A549 (cell line): ENCODE results near the gene ORC3. TPM values are rescaled to one million over a fixed set of nuclear protein-coding genes. Genes with fewer than 3 reads are reported as not detected.

Experiments used
- ATAC-seq, 2 experiments: fragments of 200-7000 bp in 1 of 2; fragments of >200 bp in 1 of 2; cut with Nextera tagmentation in 1 of 2; cut with Tn5 transposase in 1 of 2; 3 replicates each; pipeline versions ENCODE4 v1.8.0 to v1.9.1; 2018 to 2020; ENCODE audit warnings: mild to moderate bottlenecking in 1 of 2, moderate library complexity in 1 of 2
- CTCF ChIA-PET: fragments of 300-600 bp; sonication (Branson Sonifier 250); formaldehyde crosslinking; extraction: SDS; loops from one replicate; lab custom pipeline; 2021; ENCODE audit warnings: antibody characterized with exemption, inconsistent platforms; lab: Yijun Ruan, JAX
- POLR2A ChIA-PET: fragments of 350-600 bp; formaldehyde crosslinking; extraction: SDS; loops from one replicate; lab custom pipeline; 2021; ENCODE audit warnings: antibody characterized with exemption, inconsistent platforms; lab: Yijun Ruan, JAX
- DNase-seq, 2 experiments: peaks; one replicate each; pipeline versions ENCODE4 v3.0.0 to v3.0.0-alpha.2; 2011 to 2016; ENCODE audit warnings: low read depth in 1 of 2, low spot score in 1 of 2
- FAIRE-seq: peaks from 2 replicates; lab custom pipeline; 2011; peaks lifted over from hg19 to GRCh38; lab: Jason Lieb, UNC
- H3K27ac ChIP-seq, 2 experiments: fragments of >200 bp; sonication (Bioruptor Twin); formaldehyde crosslinking; 3 replicates each; pipeline ENCODE4 v1.5.1; 2016 to 2017
- H3K4me1 ChIP-seq: fragments of >200 bp; sonication (Bioruptor Twin); formaldehyde crosslinking; 3 replicates; pipeline ENCODE4 v1.6.1; 2016
- H3K4me2 ChIP-seq: fragments of >200 bp; sonication (Bioruptor Twin); formaldehyde crosslinking; 3 replicates; pipeline ENCODE4 v1.6.1; 2016
- H3K4me3 ChIP-seq: fragments of >200 bp; sonication (Bioruptor Twin); formaldehyde crosslinking; 3 replicates; pipeline ENCODE4 v1.5.1; 2016
- H3K9me3 ChIP-seq: fragments of >200 bp; sonication (Bioruptor Twin); formaldehyde crosslinking; 3 replicates; pipeline ENCODE4 v1.6.1; 2016
- BHLHE40 ChIP-seq: IDR thresholded peaks from 2 replicates; pipeline ENCODE4 v1.6.1; 2012; ENCODE audit warnings: low read depth, low read length, inconsistent platforms
- CBX2 ChIP-seq: fragments of 200-600 bp; sonication (generic); IDR thresholded peaks from 2 replicates; pipeline ENCODE4 v1.6.1; 2016; ENCODE audit warnings: low read depth, mild to moderate bottlenecking, borderline replicate concordance
- CEBPB ChIP-seq, 2 experiments: fragments of >200 bp in 1 of 2; sonication (Bioruptor Twin) in 1 of 2; formaldehyde crosslinking in 1 of 2; IDR thresholded peaks; 2 replicates each; pipeline ENCODE4 v1.6.1; 2012 to 2016
- CHD4 ChIP-seq: fragments of 200-600 bp; sonication (generic); IDR thresholded peaks from 2 replicates; pipeline ENCODE4 v1.6.1; 2016; ENCODE audit warnings: antibody characterized with exemption, mild to moderate bottlenecking, borderline replicate concordance
- ELK1 ChIP-seq: fragments of 150-350 bp; IDR thresholded peaks from 2 replicates; pipeline ENCODE4 v1.6.1; 2014; ENCODE audit warnings: low read depth, mild to moderate bottlenecking, low read length
- ESRRA ChIP-seq: fragments of 150-350 bp; IDR thresholded peaks from 2 replicates; pipeline ENCODE4 v1.6.1; 2014; ENCODE audit warnings: mild to moderate bottlenecking, low read length, borderline replicate concordance
- FOSB ChIP-seq: fragments of 250-450 bp; sonication (Bioruptor Pico); IDR thresholded peaks from 2 replicates; pipeline ENCODE4 v1.5.0; 2020; ENCODE audit warnings: mild to moderate bottlenecking, moderate library complexity
- FOSL2 ChIP-seq, 2 experiments: fragments of 450-650 bp in 1 of 2; fragments of >200 bp in 1 of 2; sonication (Bioruptor Twin) in 1 of 2; formaldehyde crosslinking; IDR thresholded peaks; 2 replicates each; pipeline versions ENCODE4 v1.5.0 to v1.6.1; 2016 to 2020; ENCODE audit warnings: mild to moderate bottlenecking in 1 of 2, moderate library complexity in 1 of 2
- GATA3 ChIP-seq: IDR thresholded peaks from 2 replicates; pipeline ENCODE4 v1.6.1; 2012; ENCODE audit warnings: borderline replicate concordance
- HDAC2 ChIP-seq: fragments of 200-600 bp; sonication (generic); IDR thresholded peaks from 2 replicates; pipeline ENCODE4 v1.6.1; 2016
- HOXA7 ChIP-seq: fragments of 250-450 bp; sonication (Bioruptor Pico); IDR thresholded peaks from 2 replicates; pipeline ENCODE4 v1.5.0; 2020; ENCODE audit warnings: mild to moderate bottlenecking, moderate library complexity
- MAZ ChIP-seq: fragments of 150-350 bp; IDR thresholded peaks from 2 replicates; pipeline ENCODE4 v1.6.1; 2014; ENCODE audit warnings: antibody characterized with exemption, low read depth, low read length, borderline replicate concordance
- NR3C1 ChIP-seq: fragments of >200 bp; sonication (Bioruptor Twin); formaldehyde crosslinking; IDR thresholded peaks from 3 replicates; pipeline ENCODE4 v1.6.1; 2017
- PBX3 ChIP-seq: IDR thresholded peaks from 2 replicates; pipeline ENCODE4 v1.6.1; 2012
- PHF8 ChIP-seq: fragments of 200-600 bp; sonication (generic); IDR thresholded peaks from 2 replicates; pipeline ENCODE4 v1.6.1; 2016; ENCODE audit warnings: low read depth, mild to moderate bottlenecking, antibody characterized with exemption, moderate library complexity, borderline replicate concordance
- POLR2A ChIP-seq: IDR thresholded peaks from 2 replicates; pipeline ENCODE4 v1.6.1; 2012; ENCODE audit warnings: mild to moderate bottlenecking, low read length
- RAD21 ChIP-seq, 2 experiments: fragments of >200 bp in 1 of 2; sonication (Bioruptor Twin) in 1 of 2; formaldehyde crosslinking in 1 of 2; IDR thresholded peaks in 1 of 2; conservative IDR thresholded peaks in 1 of 2; 2 replicates in 1 of 2; 3 replicates in 1 of 2; pipeline ENCODE4 v1.6.1; 2012 to 2018; ENCODE audit warnings: inconsistent platforms in 1 of 2
- RCOR1 ChIP-seq: fragments of 150-350 bp; IDR thresholded peaks from 2 replicates; pipeline ENCODE4 v1.6.1; 2014; ENCODE audit warnings: antibody characterized with exemption, low read length, low read depth
- RNF2 ChIP-seq: fragments of 200-600 bp; sonication (generic); IDR thresholded peaks from 2 replicates; pipeline ENCODE4 v1.6.1; 2016; ENCODE audit warnings: low read depth, mild to moderate bottlenecking, antibody characterized with exemption, moderate library complexity, borderline replicate concordance
- SREBF2 ChIP-seq: fragments of 450-650 bp; IDR thresholded peaks from 2 replicates; pipeline ENCODE4 v1.6.1; 2014; ENCODE audit warnings: mild to moderate bottlenecking, moderate library complexity
- ZFP36 ChIP-seq: fragments of 450-650 bp; IDR thresholded peaks from 2 replicates; pipeline ENCODE4 v1.6.1; 2014; ENCODE audit warnings: borderline replicate concordance; ENCODE audit not compliant: partially characterized antibody
- WGBS: methylation state at CpG from one replicate; pipeline ENCODE4 v1.1.6; 2017; ENCODE audit errors: missing lambda C conversion rate; 5-methylcytosine and 5-hydroxymethylcytosine counted together
- polyA plus RNA-seq, 4 experiments: library from polyadenylated mRNA; depleted of rRNA in 3 of 4; stranded (reverse); fragments of >200 nt; fragmentation: RNase III in 1 of 4; extraction: RNeasy Plus Mini Kit Qiagen cat#74134 plus additional on column Dnase treatment in 1 of 4; gene quantifications; 2 replicates in 3 of 4; 3 replicates in 1 of 4; pipeline ENCODE4 v1.2.3, GENCODE V29; 2011 to 2017
- TF ChIP-seq, protein P1 (sequence below): IDR thresholded peaks from 2 replicates; pipeline ENCODE4 v1.6.1; 2012; ENCODE audit warnings: low read depth, borderline replicate concordance
- TF ChIP-seq, protein P2 (sequence below): fragments of >200 bp; sonication (Bioruptor Twin); formaldehyde crosslinking; IDR thresholded peaks from 2 replicates; pipeline ENCODE4 v1.6.1; 2016
- TF ChIP-seq, protein P3 (sequence below): fragments of >200 bp; sonication (Bioruptor Twin); formaldehyde crosslinking; IDR thresholded peaks from 3 replicates; pipeline ENCODE4 v1.5.1; 2016

Gene ORC3
- polyA plus RNA-seq, 2 of the 4 experiments (the other 2 are of a cell fraction), result 25.5 to 50.1 TPM

DNA sequence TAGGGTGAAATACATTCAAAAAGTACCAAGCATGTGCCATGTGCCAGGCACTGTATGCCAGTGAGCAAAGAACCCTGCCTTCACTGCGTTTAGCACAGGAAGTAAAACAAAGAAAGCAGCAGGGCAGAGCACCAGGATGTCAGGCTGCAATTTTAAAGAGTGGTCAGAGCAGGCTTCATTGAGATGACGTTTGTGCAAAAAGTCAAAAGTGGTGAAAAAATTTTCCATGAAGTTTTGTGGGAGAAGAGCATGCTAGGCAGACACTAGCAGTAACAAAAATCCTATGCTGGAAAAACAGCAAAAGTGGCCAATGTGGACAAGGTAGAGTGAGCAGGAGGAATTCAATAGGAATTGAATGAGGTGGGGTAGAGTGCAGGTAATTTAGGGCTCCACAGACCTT is 80.8 kb downstream of the ORC3 start:
- peak in 1 of 2 experiments; percentile 11; a peak in 3 of 6 replicates for ATAC-seq
- 77% methylated on average over 2 of the region's 2 CpGs for WGBS

GRCh38 chr6:87671555-87672029 is 81.7 kb downstream of the ORC3 start:
- Histone ChIP-seq H3K4me1 (peaks cover 58% of the 10 kb centered on the region), H3K4me3 (no peak overlapping the region), H3K4me2 (0 out of 3 replicates have a peak overlapping the region, but pooled peaks have one; percentile 11), H3K9me3 (no peaks in the 10 kb centered on the region), H3K27ac (peak overlapping the region in 1 of 2 experiments; percentile 61; a peak in 3 of 6 replicates)
- POLR2A ChIA-PET, result no interaction called here
- ATAC-seq (0 out of 6 replicates have a peak, but pooled peaks of 1 of the 2 experiments have one; percentile 40), FAIRE-seq (no peak), DNase-seq (peak in 1 of 2 experiments; percentile 22)
- 69% methylated on average over 6 of the region's 6 CpGs for WGBS
- no peak for TF ChIP-seq PHF8
- no peak for TF ChIP-seq ELK1
- TF ChIP-seq, protein P1, sequence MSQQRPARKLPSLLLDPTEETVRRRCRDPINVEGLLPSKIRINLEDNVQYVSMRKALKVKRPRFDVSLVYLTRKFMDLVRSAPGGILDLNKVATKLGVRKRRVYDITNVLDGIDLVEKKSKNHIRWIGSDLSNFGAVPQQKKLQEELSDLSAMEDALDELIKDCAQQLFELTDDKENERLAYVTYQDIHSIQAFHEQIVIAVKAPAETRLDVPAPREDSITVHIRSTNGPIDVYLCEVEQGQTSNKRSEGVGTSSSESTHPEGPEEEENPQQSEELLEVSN, result no peak
- TF ChIP-seq CEBPB (IDR thresholded peaks at IDR 0.05), result peak; percentile 62 to 80; a peak in 3 of 4 replicates
- no peak for TF ChIP-seq HDAC2
- no peak for TF ChIP-seq FOSB (CRISPR knock-in tag)
- CTCF ChIA-PET, result interaction anchor here (1.0 kb wide), 1 partner anchor 176 kb away, joined by 4 read pairs; no protein-coding TSS in a partner anchor

More for the DNA sequence above, 80.8 kb downstream of the ORC3 start:
- H3K4me2 ChIP-seq, result no peak overlapping the region
- CTCF ChIA-PET, result interaction anchor here (1.0 kb wide), 1 partner anchor 176 kb away, joined by 4 read pairs; no protein-coding TSS in a partner anchor
- H3K9me3 ChIP-seq, result no peaks in the 10 kb centered on the region
- FAIRE-seq (no peak), DNase-seq (no peak)
- POLR2A ChIA-PET, result no interaction called here
- peak overlapping the region in 1 of 2 experiments; percentile 61; a peak in 2 of 6 replicates for H3K27ac ChIP-seq
- peaks cover 56% of the 10 kb centered on the region for H3K4me1 ChIP-seq
- H3K4me3 ChIP-seq, result no peak overlapping the region
- TF ChIP-seq RCOR1 (no peak), FOSB (CRISPR knock-in tag) (no peak), CBX2 (no peak), HDAC2 (no peak)
- TF ChIP-seq, all 56 proteins: peak for 0

DNA sequence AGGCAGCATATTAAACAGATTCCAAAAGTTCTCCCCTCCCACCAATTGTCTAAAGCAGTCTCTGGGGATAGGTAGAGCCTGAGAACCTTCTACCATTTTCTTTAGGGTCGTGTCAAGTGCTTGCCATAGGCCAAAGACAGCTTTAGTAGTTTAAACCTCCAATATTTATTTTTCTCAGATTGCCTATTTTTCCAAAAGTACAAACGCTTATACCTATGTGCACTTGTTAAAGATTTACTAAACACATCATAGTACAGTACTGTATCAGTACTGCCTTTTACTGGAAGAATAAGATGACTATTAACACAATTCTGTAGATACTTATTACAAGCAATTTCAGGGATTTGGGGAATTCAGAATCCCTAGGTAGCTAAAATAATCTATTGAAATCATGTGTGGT is 82.7 kb downstream of the ORC3 start:
- WGBS, result 69% methylated on average over 2 of the region's 2 CpGs
- Histone ChIP-seq H3K4me3 (no peak overlapping the region), H3K27ac (peak overlapping the region in 1 of 2 experiments; percentile 54; a peak in 2 of 6 replicates), H3K4me2 (no peak overlapping the region), H3K4me1 (peaks cover 58% of the 10 kb centered on the region), H3K9me3 (no peaks in the 10 kb centered on the region)
- no peak; a peak in 1 of 6 replicates for ATAC-seq
- DNase-seq, result no peak
- FAIRE-seq, result no peak
- ChIA-PET CTCF (interaction anchor here (1.2 kb wide), 1 partner anchor 9 kb away, joined by 3 read pairs; no protein-coding TSS in a partner anchor), POLR2A (no interaction called here)
- no peak for TF ChIP-seq HOXA7 (CRISPR knock-in tag)
- no peak for TF ChIP-seq CHD4

DNA sequence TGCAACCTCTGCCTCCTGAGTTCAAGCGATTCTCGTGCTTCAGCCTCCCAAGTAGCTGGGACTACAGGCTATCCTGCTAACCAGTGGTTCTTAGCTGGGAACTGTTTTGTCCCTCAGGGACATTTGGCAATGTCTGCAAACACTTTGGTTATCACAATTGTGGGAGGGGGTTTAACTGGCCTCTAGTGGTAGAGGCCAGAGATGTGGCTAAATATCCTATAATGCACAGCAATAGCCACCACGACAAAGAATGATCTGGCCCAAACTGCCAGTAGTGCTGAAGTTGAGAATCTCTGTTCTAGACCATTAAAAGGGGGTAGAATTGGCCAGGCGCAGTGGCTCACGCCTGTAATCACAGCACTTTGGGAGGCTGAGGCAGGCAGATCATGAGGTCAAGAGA is 83.3 kb downstream of the ORC3 start:
- POLR2A ChIA-PET, result no interaction called here
- Histone ChIP-seq H3K4me1 (peaks cover 58% of the 10 kb centered on the region), H3K4me2 (no peak overlapping the region), H3K9me3 (no peaks in the 10 kb centered on the region), H3K27ac (peak overlapping the region in 1 of 2 experiments; percentile 66; a peak in 1 of 6 replicates), H3K4me3 (no peak overlapping the region)
- DNase-seq, result no peak
- no peak for FAIRE-seq
- whole genome bisulfite sequencing, result 97% methylated on average over 3 of the region's 5 CpGs
- TF ChIP-seq NR3C1 (no peak), SREBF2 (no peak), BHLHE40 (no peak), FOSL2 (IDR thresholded peaks at IDR 0.05) (no peak), FOSL2 (CRISPR knock-in tag; IDR thresholded peaks at IDR 0.05) (no peak), POLR2A (no peak), MAZ (no peak), FOSB (CRISPR knock-in tag) (no peak), HDAC2 (no peak), ESRRA (no peak), ZFP36 (no peak), GATA3 (no peak), RNF2 (no peak), PBX3 (no peak), RAD21 (conservative IDR thresholded peaks at IDR 0.05 in 1 of 2, IDR thresholded peaks at IDR 0.05 in 1 of 2) (no peak)
- TF ChIP-seq, protein P2, sequence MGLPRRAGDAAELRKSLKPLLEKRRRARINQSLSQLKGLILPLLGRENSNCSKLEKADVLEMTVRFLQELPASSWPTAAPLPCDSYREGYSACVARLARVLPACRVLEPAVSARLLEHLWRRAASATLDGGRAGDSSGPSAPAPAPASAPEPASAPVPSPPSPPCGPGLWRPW, result no peak
- TF ChIP-seq, protein P3, sequence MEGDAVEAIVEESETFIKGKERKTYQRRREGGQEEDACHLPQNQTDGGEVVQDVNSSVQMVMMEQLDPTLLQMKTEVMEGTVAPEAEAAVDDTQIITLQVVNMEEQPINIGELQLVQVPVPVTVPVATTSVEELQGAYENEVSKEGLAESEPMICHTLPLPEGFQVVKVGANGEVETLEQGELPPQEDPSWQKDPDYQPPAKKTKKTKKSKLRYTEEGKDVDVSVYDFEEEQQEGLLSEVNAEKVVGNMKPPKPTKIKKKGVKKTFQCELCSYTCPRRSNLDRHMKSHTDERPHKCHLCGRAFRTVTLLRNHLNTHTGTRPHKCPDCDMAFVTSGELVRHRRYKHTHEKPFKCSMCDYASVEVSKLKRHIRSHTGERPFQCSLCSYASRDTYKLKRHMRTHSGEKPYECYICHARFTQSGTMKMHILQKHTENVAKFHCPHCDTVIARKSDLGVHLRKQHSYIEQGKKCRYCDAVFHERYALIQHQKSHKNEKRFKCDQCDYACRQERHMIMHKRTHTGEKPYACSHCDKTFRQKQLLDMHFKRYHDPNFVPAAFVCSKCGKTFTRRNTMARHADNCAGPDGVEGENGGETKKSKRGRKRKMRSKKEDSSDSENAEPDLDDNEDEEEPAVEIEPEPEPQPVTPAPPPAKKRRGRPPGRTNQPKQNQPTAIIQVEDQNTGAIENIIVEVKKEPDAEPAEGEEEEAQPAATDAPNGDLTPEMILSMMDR, result no peak
- no peak for ATAC-seq
- CTCF ChIA-PET, result interaction anchor here (1.2 kb wide), 1 partner anchor 9 kb away, joined by 3 read pairs; no protein-coding TSS in a partner anchor
